Omental fat pad (tissue), 4 donors: ENCODE data around the gene IFIT2. TPM values are rescaled to one million over a fixed set of nuclear protein-coding genes. Genes with fewer than 3 reads are reported as not detected.
A peak's percentile ranks its signal among the peaks of the same experiment; 100 is the strongest.
"Not testable (repeated sequence)": the region's sequence is repeated elsewhere in the genome, so short reads cannot be mapped to it uniquely, and the experiment has no call there.

ENCODE experiments used
- ATAC-seq: fragments of 150-250 bp; one replicate; pipeline ENCODE4 v1.9.1; 2016; ENCODE audit warnings: mild to moderate bottlenecking, moderate library complexity; ENCODE audit not compliant: low FRiP score
- DNase-seq: peaks from one replicate; pipeline ENCODE4 v3.0.0-alpha.2; 2019; ENCODE audit warnings: low spot score
- total RNA-seq, 4 donors: library from RNA; depleted of rRNA; stranded (reverse); fragments of >200 nt; gene quantifications; one replicate each; pipeline ENCODE4 v1.1.0, GENCODE V29; 2016
- TF ChIP-seq, protein P1 (sequence below), 3 donors: fragments of 450-650 bp; IDR thresholded peaks; one replicate each; pipeline ENCODE4 v1.5.1; 2016 to 2017; ENCODE audit warnings: antibody characterized with exemption in 3 of 3, mild to moderate bottlenecking in 3 of 3, moderate library complexity in 2 of 3

The IFIT2 gene
- total RNA-seq: 10 to 100 TPM in 1 of 4 donors, 1 to 10 TPM in 3; 2.3 to 17.0 (median 3.4) TPM

DNA sequence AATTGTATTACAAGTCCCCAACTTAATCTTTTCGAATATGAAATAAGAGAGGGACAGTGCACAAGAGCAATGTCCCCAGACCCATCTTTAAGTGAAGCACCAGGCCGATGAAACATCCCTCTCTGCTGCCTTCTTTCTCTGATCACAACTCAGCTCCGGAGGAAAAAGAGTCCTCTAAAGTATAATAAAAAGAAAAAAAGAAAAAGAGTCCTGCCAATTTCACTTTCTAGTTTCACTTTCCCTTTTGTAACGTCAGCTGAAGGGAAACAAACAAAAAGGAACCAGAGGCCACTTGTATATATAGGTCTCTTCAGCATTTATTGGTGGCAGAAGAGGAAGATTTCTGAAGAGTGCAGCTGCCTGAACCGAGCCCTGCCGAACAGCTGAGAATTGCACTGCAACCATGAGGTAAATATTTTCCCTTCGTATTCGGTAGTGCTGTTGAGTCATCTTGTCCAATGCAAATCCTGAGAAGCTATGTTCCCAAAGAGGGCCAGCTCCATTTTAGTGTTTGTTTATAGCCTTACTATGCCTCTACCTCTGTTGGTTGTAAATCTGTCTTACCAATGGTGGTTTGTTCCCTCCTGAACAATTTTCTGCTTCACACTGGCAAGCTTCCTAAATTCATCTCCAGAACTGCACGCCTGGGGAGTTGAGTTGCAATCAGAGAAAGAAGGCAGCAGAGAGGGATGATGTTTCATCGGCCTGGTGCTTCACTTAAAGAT is at the start of gene IFIT2:
Gene IFIT2, plus strand, starts transcription at position 326 of the 725 bp plus-strand sequence. Its CDS starts 78 bp downstream, at position 404.
- TF ChIP-seq, protein P1, sequence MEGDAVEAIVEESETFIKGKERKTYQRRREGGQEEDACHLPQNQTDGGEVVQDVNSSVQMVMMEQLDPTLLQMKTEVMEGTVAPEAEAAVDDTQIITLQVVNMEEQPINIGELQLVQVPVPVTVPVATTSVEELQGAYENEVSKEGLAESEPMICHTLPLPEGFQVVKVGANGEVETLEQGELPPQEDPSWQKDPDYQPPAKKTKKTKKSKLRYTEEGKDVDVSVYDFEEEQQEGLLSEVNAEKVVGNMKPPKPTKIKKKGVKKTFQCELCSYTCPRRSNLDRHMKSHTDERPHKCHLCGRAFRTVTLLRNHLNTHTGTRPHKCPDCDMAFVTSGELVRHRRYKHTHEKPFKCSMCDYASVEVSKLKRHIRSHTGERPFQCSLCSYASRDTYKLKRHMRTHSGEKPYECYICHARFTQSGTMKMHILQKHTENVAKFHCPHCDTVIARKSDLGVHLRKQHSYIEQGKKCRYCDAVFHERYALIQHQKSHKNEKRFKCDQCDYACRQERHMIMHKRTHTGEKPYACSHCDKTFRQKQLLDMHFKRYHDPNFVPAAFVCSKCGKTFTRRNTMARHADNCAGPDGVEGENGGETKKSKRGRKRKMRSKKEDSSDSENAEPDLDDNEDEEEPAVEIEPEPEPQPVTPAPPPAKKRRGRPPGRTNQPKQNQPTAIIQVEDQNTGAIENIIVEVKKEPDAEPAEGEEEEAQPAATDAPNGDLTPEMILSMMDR (IDR thresholded peaks at IDR 0.05): no peak
- DNase-seq (no peak), ATAC-seq (peak; percentile 80)

DNA sequence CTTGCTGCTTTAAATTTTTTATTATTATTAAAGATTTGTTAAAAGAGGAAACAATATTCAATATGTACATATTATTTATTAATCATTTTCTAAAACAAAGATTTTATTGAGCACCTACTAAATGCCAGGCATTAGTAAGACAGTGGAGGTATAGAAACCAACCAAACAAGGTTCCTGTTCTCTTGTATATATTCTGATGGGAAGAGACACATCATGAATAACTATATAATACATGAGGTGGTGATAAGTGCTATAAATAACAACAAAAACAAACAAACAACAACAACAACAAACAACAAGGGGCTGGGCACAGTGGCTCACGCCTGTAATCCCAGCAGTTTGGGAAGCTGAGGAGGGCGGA is 49.6 kb upstream of the IFIT2 start:
- DNase-seq: no peak
- TF ChIP-seq, protein P1 (IDR thresholded peaks at IDR 0.05): no peak
- ATAC-seq: no peak

DNA sequence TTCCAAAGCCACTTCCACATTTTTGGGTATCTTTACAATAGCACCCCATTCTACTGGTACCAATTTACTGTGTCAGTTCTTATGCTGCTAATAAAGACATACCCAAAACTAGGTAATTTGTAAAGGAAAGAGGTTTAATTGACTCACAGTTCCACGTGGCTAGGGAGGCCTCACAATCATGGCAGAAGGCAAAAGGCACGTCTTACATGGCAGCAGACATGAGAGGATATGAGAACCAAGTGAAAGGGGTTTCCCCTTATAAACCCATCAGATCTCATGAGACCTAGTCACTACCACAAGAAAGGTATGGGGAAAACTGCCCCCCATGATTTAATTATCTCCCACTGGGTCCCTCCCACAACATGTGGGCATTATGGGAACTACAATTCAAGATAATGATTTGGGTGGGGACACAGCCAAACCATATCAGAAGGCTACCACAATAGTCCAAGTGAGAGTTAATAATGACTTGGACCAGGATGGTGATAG is 46.7 kb upstream of the IFIT2 start:
- DNase-seq, ATAC-seq: not testable (repeated sequence)

- ATAC-seq (no peak), DNase-seq (no peak)
- TF ChIP-seq, protein P1 (IDR thresholded peaks at IDR 0.05): no peak
These were observed 46.1 kb upstream of the IFIT2 start for GRCh38 chr10:89255793-89256192.

GRCh38 chr10:89256340-89256739 is 45.5 kb upstream of the IFIT2 start:
- ATAC-seq: no peak
- no peak for DNase-seq
- TF ChIP-seq, protein P1 (IDR thresholded peaks at IDR 0.05): no peak

GRCh38 chr10:89256962-89257361 is 44.9 kb upstream of the IFIT2 start:
- TF ChIP-seq, protein P1 (IDR thresholded peaks at IDR 0.05): no peak
- no peak for DNase-seq
- ATAC-seq: no peak

DNA sequence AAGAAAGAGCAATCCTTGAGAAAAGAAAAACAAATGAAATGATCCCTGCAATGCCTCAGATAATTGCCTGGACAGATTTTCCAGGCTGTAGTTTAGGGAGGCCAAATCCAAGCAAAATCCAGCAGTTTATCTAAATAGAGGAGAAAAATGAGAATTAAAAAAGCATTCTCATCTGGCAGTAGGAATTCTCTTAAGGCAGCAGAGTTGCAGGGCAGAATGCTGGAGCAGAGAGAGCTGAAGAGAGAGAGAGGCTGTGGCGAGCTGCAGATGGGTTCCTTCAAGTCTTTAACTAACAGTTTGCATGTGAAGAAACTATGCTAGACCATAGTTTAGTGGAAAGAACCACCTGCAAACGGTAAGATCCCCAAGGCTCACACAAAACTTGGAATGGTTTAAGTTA is 44.3 kb upstream of the IFIT2 start:
- TF ChIP-seq, protein P1 (IDR thresholded peaks at IDR 0.05): no peak
- ATAC-seq: no peak
- DNase-seq: no peak
